ENCODE results near the gene GNPAT.

Gene GNPAT

DNA sequence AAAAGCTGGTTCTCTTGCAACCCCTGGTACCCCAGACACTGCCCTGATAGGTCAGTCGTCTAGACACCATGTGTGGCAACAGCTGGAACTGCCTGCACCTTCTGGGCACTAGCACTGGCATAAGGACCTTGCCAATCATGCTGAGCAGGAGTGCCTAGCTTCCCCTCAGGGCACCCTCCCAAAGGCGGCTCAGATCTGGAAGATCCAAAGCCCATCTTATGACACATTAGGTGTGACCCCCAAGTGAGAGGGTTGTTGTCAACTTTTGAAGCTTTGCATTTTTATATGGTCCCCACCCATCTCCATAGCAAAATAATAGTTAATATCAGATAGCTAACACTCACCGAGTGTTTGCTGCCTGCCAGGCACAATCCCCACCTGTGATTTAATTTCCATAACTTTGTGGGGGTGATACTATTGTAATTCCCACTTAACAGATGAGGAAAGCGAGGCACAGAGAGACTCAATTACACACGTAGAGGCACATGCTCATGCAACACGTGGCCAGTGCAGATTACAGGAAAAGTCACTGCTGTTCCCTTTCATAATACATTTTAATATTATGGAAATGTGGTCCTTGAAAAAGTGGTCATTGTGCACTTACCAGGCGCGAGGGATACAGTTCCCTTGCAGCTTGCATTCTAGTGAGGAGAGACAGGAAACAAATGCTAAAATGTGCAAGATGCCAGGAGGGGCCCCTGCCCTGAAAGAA, 70.9 kb downstream of the GNPAT start:
- no peak overlapping the region for H3K27ac ChIP-seq
- no peaks in the 10 kb centered on the region for H3K4me1 ChIP-seq (ENCODE audit: low read depth, poor library complexity, severe bottlenecking)
- no peak overlapping the region for H3K9ac ChIP-seq
- no peak overlapping the region for H2AFZ ChIP-seq (ENCODE audit: low read depth)
- no peaks in the 10 kb centered on the region for H3K27me3 ChIP-seq (ENCODE audit: insufficient read depth, low read depth)
- TF ChIP-seq, protein P1, sequence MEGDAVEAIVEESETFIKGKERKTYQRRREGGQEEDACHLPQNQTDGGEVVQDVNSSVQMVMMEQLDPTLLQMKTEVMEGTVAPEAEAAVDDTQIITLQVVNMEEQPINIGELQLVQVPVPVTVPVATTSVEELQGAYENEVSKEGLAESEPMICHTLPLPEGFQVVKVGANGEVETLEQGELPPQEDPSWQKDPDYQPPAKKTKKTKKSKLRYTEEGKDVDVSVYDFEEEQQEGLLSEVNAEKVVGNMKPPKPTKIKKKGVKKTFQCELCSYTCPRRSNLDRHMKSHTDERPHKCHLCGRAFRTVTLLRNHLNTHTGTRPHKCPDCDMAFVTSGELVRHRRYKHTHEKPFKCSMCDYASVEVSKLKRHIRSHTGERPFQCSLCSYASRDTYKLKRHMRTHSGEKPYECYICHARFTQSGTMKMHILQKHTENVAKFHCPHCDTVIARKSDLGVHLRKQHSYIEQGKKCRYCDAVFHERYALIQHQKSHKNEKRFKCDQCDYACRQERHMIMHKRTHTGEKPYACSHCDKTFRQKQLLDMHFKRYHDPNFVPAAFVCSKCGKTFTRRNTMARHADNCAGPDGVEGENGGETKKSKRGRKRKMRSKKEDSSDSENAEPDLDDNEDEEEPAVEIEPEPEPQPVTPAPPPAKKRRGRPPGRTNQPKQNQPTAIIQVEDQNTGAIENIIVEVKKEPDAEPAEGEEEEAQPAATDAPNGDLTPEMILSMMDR (conservative IDR thresholded peaks at IDR 0.05; ENCODE audit: low read depth, low read length), result no peak
- no peaks in the 10 kb centered on the region for H3K79me2 ChIP-seq (ENCODE audit: insufficient read depth, low read depth)
- H4K20me1 ChIP-seq (ENCODE audit: insufficient read depth), result no peaks in the 10 kb centered on the region
- H3K4me3 ChIP-seq (IDR thresholded peaks at IDR 0.05; ENCODE audit: insufficient read depth, low read depth, low read length), result no peak overlapping the region
- H3K4me2 ChIP-seq, result no peak overlapping the region
- no peaks in the 10 kb centered on the region for H3K36me3 ChIP-seq (ENCODE audit: insufficient read depth)

DNA sequence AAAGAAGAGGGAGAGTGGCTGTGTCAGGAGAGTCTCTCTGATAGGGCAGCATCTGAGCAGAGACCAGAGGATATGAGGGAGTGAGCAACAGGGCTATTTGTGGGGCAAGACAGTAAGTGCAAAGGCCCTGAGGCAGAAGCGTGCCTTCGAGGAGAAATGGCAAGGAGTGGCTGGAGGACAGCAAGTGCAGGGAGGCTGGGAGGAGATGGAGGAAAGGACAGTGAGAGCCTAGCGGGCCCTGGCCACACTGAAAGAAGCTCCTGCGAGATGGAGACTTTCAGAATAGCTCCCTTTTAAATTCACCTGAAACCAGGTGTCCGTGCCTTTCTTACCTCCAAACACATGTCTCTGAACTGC, 71.4 kb downstream of the GNPAT start:
- Histone ChIP-seq H3K27me3 (ENCODE audit: insufficient read depth, low read depth) (no peaks in the 10 kb centered on the region), H3K4me3 (IDR thresholded peaks at IDR 0.05; ENCODE audit: insufficient read depth, low read depth, low read length) (no peak overlapping the region), H3K79me2 (ENCODE audit: insufficient read depth, low read depth) (no peaks in the 10 kb centered on the region), H4K20me1 (ENCODE audit: insufficient read depth) (no peaks in the 10 kb centered on the region), H3K4me1 (ENCODE audit: low read depth, poor library complexity, severe bottlenecking) (no peaks in the 10 kb centered on the region), H3K27ac (no peak overlapping the region), H3K4me2 (no peak overlapping the region), H2AFZ (ENCODE audit: low read depth) (no peak overlapping the region), H3K36me3 (ENCODE audit: insufficient read depth) (no peaks in the 10 kb centered on the region), H3K9ac (no peak overlapping the region)
- TF ChIP-seq, protein P1 (conservative IDR thresholded peaks at IDR 0.05; ENCODE audit: low read depth, low read length), result no peak

DNA sequence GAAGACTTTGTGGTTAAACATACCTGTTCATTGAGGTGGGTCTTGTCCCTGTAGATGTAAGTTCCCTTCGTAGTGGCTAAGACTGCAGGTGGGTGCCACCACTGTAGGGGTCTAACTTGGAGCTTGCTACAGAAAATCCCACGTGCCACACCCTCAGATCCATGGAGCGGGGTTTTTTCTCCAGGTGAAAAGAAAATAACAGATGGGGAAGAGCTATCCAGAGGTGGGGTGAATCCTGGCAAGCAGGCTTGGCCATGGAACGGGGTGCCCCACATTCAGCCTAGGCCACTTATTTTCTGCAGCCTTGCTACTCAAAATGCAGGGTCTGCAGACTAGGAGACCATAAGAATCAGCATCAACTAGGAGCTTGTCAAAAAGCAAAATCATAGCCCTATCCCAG, 72.6 kb downstream of the GNPAT start:
- Histone ChIP-seq H3K4me3 (IDR thresholded peaks at IDR 0.05; ENCODE audit: insufficient read depth, low read depth, low read length) (no peak overlapping the region), H3K4me1 (ENCODE audit: low read depth, poor library complexity, severe bottlenecking) (no peaks in the 10 kb centered on the region), H4K20me1 (ENCODE audit: insufficient read depth) (no peaks in the 10 kb centered on the region), H2AFZ (ENCODE audit: low read depth) (no peak overlapping the region), H3K9ac (no peak overlapping the region), H3K36me3 (ENCODE audit: insufficient read depth) (no peaks in the 10 kb centered on the region), H3K27me3 (ENCODE audit: insufficient read depth, low read depth) (no peaks in the 10 kb centered on the region), H3K4me2 (no peak overlapping the region), H3K27ac (no peak overlapping the region), H3K79me2 (ENCODE audit: insufficient read depth, low read depth) (no peaks in the 10 kb centered on the region)
- TF ChIP-seq, protein P1 (conservative IDR thresholded peaks at IDR 0.05; ENCODE audit: low read depth, low read length), result no peak

- TF ChIP-seq, protein P1 (conservative IDR thresholded peaks at IDR 0.05; ENCODE audit: low read depth, low read length), result peak; percentile 59
- no peak overlapping the region for H3K9ac ChIP-seq
- H3K36me3 ChIP-seq (ENCODE audit: insufficient read depth), result no peaks in the 10 kb centered on the region
- no peaks in the 10 kb centered on the region for H4K20me1 ChIP-seq (ENCODE audit: insufficient read depth)
- no peak overlapping the region for H3K4me2 ChIP-seq
- H3K27me3 ChIP-seq (ENCODE audit: insufficient read depth, low read depth), result no peaks in the 10 kb centered on the region
- H3K4me1 ChIP-seq (ENCODE audit: low read depth, poor library complexity, severe bottlenecking), result no peaks in the 10 kb centered on the region
- H3K4me3 ChIP-seq (IDR thresholded peaks at IDR 0.05; ENCODE audit: insufficient read depth, low read depth, low read length), result no peak overlapping the region
- H3K27ac ChIP-seq, result no peak overlapping the region
- no peak overlapping the region for H2AFZ ChIP-seq (ENCODE audit: low read depth)
- H3K79me2 ChIP-seq (ENCODE audit: insufficient read depth, low read depth), result no peaks in the 10 kb centered on the region
Measured at GRCh38 chr1:231315887-231316286, 74.9 kb downstream of the GNPAT start.
